ENCODE measurements around the gene LMTK3. TPM values are rescaled to one million over a fixed set of nuclear protein-coding genes. Genes with fewer than 3 reads are reported as not detected.

LMTK3 gene
- total RNA-seq, 1 experiment from 2014 or later = 10.6 TPM

DNA sequence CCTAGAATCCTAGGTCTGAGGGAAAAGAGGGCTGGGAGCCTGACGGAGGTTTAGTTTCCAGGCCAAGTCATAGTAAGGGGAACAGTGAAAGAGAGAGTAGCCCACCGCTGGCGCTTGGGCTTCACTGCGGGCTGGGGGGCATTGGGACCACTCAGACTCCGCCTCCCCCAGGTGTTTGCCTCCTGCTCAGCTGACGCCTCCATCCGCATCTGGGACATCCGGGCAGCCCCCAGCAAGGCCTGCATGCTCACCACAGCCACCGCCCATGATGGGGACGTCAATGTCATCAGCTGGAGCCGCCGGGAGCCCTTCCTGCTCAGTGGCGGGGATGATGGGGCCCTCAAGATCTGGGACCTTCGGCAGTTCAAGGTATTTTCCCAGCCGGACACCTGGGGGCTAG is 60.8 kb downstream of the LMTK3 start:
- ATAC-seq = no peak
- Histone ChIP-seq H3K4me3 (ENCODE audit: low read depth in 2 of 2, low read length in 2 of 2) (no peak overlapping the region), H3K4me1 (ENCODE audit: control insufficient read depth, insufficient read depth, low read length) (peaks cover 3% of the 10 kb centered on the region; the same call in 1 of the 2 replicates), H3K9me3 (ENCODE audit: control insufficient read depth, insufficient read depth, low read depth, low read length) (no peaks in the 10 kb centered on the region), H3K36me3 (ENCODE audit: control insufficient read depth, insufficient read depth, low read length) (peaks cover 7% of the 10 kb centered on the region), H3K27me3 (ENCODE audit: control insufficient read depth, insufficient read depth, low read length) (no peaks in the 10 kb centered on the region), H3K27ac (ENCODE audit: low read length) (no peak overlapping the region)
- no TSS peak for BruUV-seq (replicated peaks)
- intact Hi-C loops (cut with micrococcal nuclease; ENCODE audit: unreplicated experiment) = no loop called here
- ChIA-PET POLR2A (no interaction called here), CTCF (no interaction called here)
- in situ Hi-C loops (cut with HindIII; ENCODE audit: low pct_unique_long_range_greater_than_20kb, low sequenced_read_pairs) = no loop called here
- no peak for DNase-seq (ENCODE audit: low read depth, low spot score)
- TF ChIP-seq SIN3A (IDR thresholded peaks at IDR 0.05; ENCODE audit: borderline replicate concordance, insufficient read depth, low read depth, low read length) = no peak
- TF ChIP-seq, protein P1, sequence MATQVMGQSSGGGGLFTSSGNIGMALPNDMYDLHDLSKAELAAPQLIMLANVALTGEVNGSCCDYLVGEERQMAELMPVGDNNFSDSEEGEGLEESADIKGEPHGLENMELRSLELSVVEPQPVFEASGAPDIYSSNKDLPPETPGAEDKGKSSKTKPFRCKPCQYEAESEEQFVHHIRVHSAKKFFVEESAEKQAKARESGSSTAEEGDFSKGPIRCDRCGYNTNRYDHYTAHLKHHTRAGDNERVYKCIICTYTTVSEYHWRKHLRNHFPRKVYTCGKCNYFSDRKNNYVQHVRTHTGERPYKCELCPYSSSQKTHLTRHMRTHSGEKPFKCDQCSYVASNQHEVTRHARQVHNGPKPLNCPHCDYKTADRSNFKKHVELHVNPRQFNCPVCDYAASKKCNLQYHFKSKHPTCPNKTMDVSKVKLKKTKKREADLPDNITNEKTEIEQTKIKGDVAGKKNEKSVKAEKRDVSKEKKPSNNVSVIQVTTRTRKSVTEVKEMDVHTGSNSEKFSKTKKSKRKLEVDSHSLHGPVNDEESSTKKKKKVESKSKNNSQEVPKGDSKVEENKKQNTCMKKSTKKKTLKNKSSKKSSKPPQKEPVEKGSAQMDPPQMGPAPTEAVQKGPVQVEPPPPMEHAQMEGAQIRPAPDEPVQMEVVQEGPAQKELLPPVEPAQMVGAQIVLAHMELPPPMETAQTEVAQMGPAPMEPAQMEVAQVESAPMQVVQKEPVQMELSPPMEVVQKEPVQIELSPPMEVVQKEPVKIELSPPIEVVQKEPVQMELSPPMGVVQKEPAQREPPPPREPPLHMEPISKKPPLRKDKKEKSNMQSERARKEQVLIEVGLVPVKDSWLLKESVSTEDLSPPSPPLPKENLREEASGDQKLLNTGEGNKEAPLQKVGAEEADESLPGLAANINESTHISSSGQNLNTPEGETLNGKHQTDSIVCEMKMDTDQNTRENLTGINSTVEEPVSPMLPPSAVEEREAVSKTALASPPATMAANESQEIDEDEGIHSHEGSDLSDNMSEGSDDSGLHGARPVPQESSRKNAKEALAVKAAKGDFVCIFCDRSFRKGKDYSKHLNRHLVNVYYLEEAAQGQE (IDR thresholded peaks at IDR 0.05; ENCODE audit: insufficient read depth in 1 of 2, low read depth in 2 of 2, low read length in 1 of 2) = no peak
- TF ChIP-seq POLR2AphosphoS5 (IDR thresholded peaks at IDR 0.05; ENCODE audit: low read depth, low read length) = no peak
- no peak for TF ChIP-seq TCF7L2 (IDR thresholded peaks at IDR 0.05; ENCODE audit: low read depth, low read length)
- no peak for TF ChIP-seq CTCF (IDR thresholded peaks at IDR 0.05)

GRCh38 chr19:48450441-48450840 is 61.2 kb downstream of the LMTK3 start:
- DNase-seq (ENCODE audit: low read depth, low spot score) = no peak

More at GRCh38 chr19:48450441-48450840, 61.2 kb downstream of the LMTK3 start:
- Histone ChIP-seq H3K4me1 (ENCODE audit: control insufficient read depth, insufficient read depth, low read length) (peaks cover 3% of the 10 kb centered on the region; the same call in 1 of the 2 replicates), H3K27ac (ENCODE audit: low read length) (no peak overlapping the region), H3K36me3 (ENCODE audit: control insufficient read depth, insufficient read depth, low read length) (peaks cover 7% of the 10 kb centered on the region), H3K27me3 (ENCODE audit: control insufficient read depth, insufficient read depth, low read length) (no peaks in the 10 kb centered on the region), H3K9me3 (ENCODE audit: control insufficient read depth, insufficient read depth, low read depth, low read length) (no peaks in the 10 kb centered on the region), H3K4me3 (ENCODE audit: low read depth in 2 of 2, low read length in 2 of 2) (no peak overlapping the region)
- BruUV-seq (replicated peaks) = no TSS peak
- ATAC-seq = no peak
- in situ Hi-C loops (cut with HindIII; ENCODE audit: low pct_unique_long_range_greater_than_20kb, low sequenced_read_pairs) (no loop called here), intact Hi-C loops (cut with micrococcal nuclease; ENCODE audit: unreplicated experiment) (no loop called here)
- POLR2A ChIA-PET = no interaction called here
- CTCF ChIA-PET = no interaction called here
- TF ChIP-seq TCF7L2 (IDR thresholded peaks at IDR 0.05; ENCODE audit: low read depth, low read length) (no peak), CTCF (IDR thresholded peaks at IDR 0.05) (no peak), POLR2AphosphoS5 (IDR thresholded peaks at IDR 0.05; ENCODE audit: low read depth, low read length) (no peak), SIN3A (IDR thresholded peaks at IDR 0.05; ENCODE audit: borderline replicate concordance, insufficient read depth, low read depth, low read length) (no peak)
- TF ChIP-seq, protein P1 (IDR thresholded peaks at IDR 0.05; ENCODE audit: insufficient read depth in 1 of 2, low read depth in 2 of 2, low read length in 1 of 2) = no peak
